DMS79 treated with DMSO at 0.1 percent for 48 hours (cell line): ENCODE results near the gene NLRP10.

ENCODE experiments used
- DNase-seq: peaks from one replicate; lab custom pipeline; 2025; lab: John Stamatoyannopoulos, UW

NLRP10 gene

GRCh38 chr11:7974668-7975067, 9.4 kb upstream of the NLRP10 start:
- no peak for DNase-seq

GRCh38 chr11:7973011-7973410, 7.8 kb upstream of the NLRP10 start:
- DNase-seq: no peak

GRCh38 chr11:7971846-7972245, 6.6 kb upstream of the NLRP10 start:
- DNase-seq: no peak

GRCh38 chr11:7969756-7970646, 4.8 kb upstream of the NLRP10 start:
- DNase-seq: no peak

- DNase-seq: no peak
These were observed 3.4 kb upstream of the NLRP10 start for GRCh38 chr11:7968686-7969085.

GRCh38 chr11:7967826-7968225, 2.6 kb upstream of the NLRP10 start:
- no peak for DNase-seq

- no peak for DNase-seq
These were observed 1.9 kb upstream of the NLRP10 start for GRCh38 chr11:7967097-7967496.

- no peak for DNase-seq
These were observed 374 bp downstream of the NLRP10 start for GRCh38 chr11:7964873-7965272.

GRCh38 chr11:7964261-7964660, 986 bp downstream of the NLRP10 start:
- no peak for DNase-seq

- no peak for DNase-seq
These were observed 10.1 kb downstream of the NLRP10 start for GRCh38 chr11:7955191-7955590.

GRCh38 chr11:7949934-7950333, 15.3 kb downstream of the NLRP10 start:
- no peak for DNase-seq

GRCh38 chr11:7944123-7944522, 21.1 kb downstream of the NLRP10 start:
- DNase-seq: no peak

- DNase-seq: no peak
These were observed 23.6 kb downstream of the NLRP10 start, which contains the start of gene OR10A3 for GRCh38 chr11:7941608-7942007. Gene OR10A3 (minus strand): TSS chr11:7941708. CDS start chr11:7939520, 2,188 bp downstream.

- DNase-seq: no peak
These were observed 24.1 kb downstream of the NLRP10 start for GRCh38 chr11:7941146-7941545.

GRCh38 chr11:7936615-7937014, 28.6 kb downstream of the NLRP10 start:
- DNase-seq: no peak

GRCh38 chr11:7931168-7931567, 34.1 kb downstream of the NLRP10 start, which contains the start of gene OR10A6:
Gene OR10A6 (minus strand): TSS chr11:7931268. CDS start chr11:7928662, 2,606 bp downstream.
- no peak for DNase-seq

- no peak for DNase-seq
These were observed 37.6 kb downstream of the NLRP10 start for GRCh38 chr11:7927635-7928034.

GRCh38 chr11:7924536-7924935, 40.7 kb downstream of the NLRP10 start:
- DNase-seq: no peak

- no peak for DNase-seq
These were observed 47.1 kb downstream of the NLRP10 start for GRCh38 chr11:7918141-7918540.
